Smooth muscle cell (in vitro differentiated cells): ENCODE measurements around the gene HLA-A. TPM values are rescaled to one million over a fixed set of nuclear protein-coding genes. Genes with fewer than 3 reads are reported as not detected.
A peak's percentile ranks its signal among the peaks of the same experiment; 100 is the strongest.

Source experiments
- DNase-seq: peaks from one replicate; lab custom pipeline; 2025; ENCODE audit not compliant: unreplicated experiment; lab: John Stamatoyannopoulos, UW
- H2AFZ ChIP-seq: fragments of 200-600 bp; sonication (generic); 2 replicates; pipeline ENCODE4 v1.6.0; 2016; ENCODE audit warnings: antibody characterized with exemption, low read depth, mild to moderate bottlenecking
- H3F3A ChIP-seq: fragments of 200-600 bp; sonication (generic); 2 replicates; pipeline ENCODE4 v1.6.0; 2017; ENCODE audit warnings: antibody characterized with exemption, low read depth
- H3K27ac ChIP-seq: fragments of 200-600 bp; sonication (generic); 2 replicates; pipeline ENCODE4 v1.5.1; 2016; ENCODE audit warnings: low read depth, mild to moderate bottlenecking
- H3K27me3 ChIP-seq: fragments of 200-600 bp; sonication (generic); 2 replicates; pipeline ENCODE4 v1.6.1; 2016; ENCODE audit warnings: low read depth, mild to moderate bottlenecking
- H3K36me3 ChIP-seq: fragments of 200-600 bp; sonication (generic); 2 replicates; pipeline ENCODE4 v1.5.1; 2016; ENCODE audit warnings: low read depth
- H3K4me1 ChIP-seq: fragments of 200-600 bp; sonication (generic); 2 replicates; pipeline ENCODE4 v1.5.1; 2016; ENCODE audit warnings: low read depth
- H3K4me2 ChIP-seq: fragments of 200-600 bp; sonication (generic); 2 replicates; pipeline ENCODE4 v1.6.0; 2016; ENCODE audit warnings: mild to moderate bottlenecking
- H3K4me3 ChIP-seq: fragments of 200-600 bp; sonication (generic); 2 replicates; pipeline ENCODE4 v1.5.1; 2016; ENCODE audit warnings: mild to moderate bottlenecking
- H3K79me2 ChIP-seq: fragments of 200-600 bp; sonication (generic); 2 replicates; pipeline ENCODE4 v1.6.0; 2016; ENCODE audit warnings: low read depth, mild to moderate bottlenecking
- H3K9ac ChIP-seq: fragments of 200-600 bp; sonication (generic); 2 replicates; pipeline ENCODE4 v1.6.0; 2016; ENCODE audit warnings: low read depth
- H3K9me3 ChIP-seq: fragments of 200-600 bp; sonication (generic); replicated peaks from 2 replicates; pipeline ENCODE4 v1.5.1; 2016; ENCODE audit warnings: low read depth
- H4K20me1 ChIP-seq: fragments of 200-600 bp; sonication (generic); 2 replicates; pipeline ENCODE4 v1.6.0; 2016; ENCODE audit warnings: low read depth
- CTCF ChIP-seq: fragments of 200-600 bp; sonication (generic); IDR thresholded peaks from 2 replicates; pipeline ENCODE4 v1.5.1; 2017; ENCODE audit warnings: borderline replicate concordance, mild to moderate bottlenecking, antibody characterized with exemption; ENCODE audit not compliant: insufficient read depth, poor library complexity, severe bottlenecking
- WGBS: methylation state at CpG from one replicate; pipeline ENCODE4 v1.1.7; 2016; ENCODE audit warnings: low lambda C conversion rate; 5-methylcytosine and 5-hydroxymethylcytosine counted together
- polyA plus RNA-seq: library from polyadenylated mRNA; unstranded; fragments of >200 nt; fragmentation: Nextera tagmentation; extraction: Ambion mirVana; gene quantifications from 2 replicates; pipeline ENCODE4 v1.2.1, GENCODE V29; 2016
- total RNA-seq: library from RNA; depleted of rRNA; stranded (reverse); fragments of >200 nt; gene quantifications from 2 replicates; pipeline ENCODE4 v1.2.3, GENCODE V29; 2014

HLA-A gene
- total and polyA plus RNA-seq, 2 experiments from 2014 or later, result 287 to 558 TPM

GRCh38 chr6:29943053-29943966, 978 bp downstream of the HLA-A start:
- DNase-seq, result no peak
- Histone ChIP-seq H3K27ac (no peak overlapping the region), H3K79me2 (no peaks in the 10 kb centered on the region), H3K9me3 (no peaks in the 10 kb centered on the region), H3K9ac (peak overlapping the region; percentile 93), H3K4me3 (peak overlapping the region; percentile 60), H3F3A (no peaks in the 10 kb centered on the region), H3K36me3 (no peaks in the 10 kb centered on the region), H3K4me2 (peak overlapping the region; percentile 90), H3K27me3 (no peaks in the 10 kb centered on the region), H4K20me1 (no peaks in the 10 kb centered on the region), H3K4me1 (no peaks in the 10 kb centered on the region), H2AFZ (no peak overlapping the region)
- TF ChIP-seq CTCF, result no peak
- 54% methylated on average over 47 of the region's 58 CpGs for WGBS

DNA sequence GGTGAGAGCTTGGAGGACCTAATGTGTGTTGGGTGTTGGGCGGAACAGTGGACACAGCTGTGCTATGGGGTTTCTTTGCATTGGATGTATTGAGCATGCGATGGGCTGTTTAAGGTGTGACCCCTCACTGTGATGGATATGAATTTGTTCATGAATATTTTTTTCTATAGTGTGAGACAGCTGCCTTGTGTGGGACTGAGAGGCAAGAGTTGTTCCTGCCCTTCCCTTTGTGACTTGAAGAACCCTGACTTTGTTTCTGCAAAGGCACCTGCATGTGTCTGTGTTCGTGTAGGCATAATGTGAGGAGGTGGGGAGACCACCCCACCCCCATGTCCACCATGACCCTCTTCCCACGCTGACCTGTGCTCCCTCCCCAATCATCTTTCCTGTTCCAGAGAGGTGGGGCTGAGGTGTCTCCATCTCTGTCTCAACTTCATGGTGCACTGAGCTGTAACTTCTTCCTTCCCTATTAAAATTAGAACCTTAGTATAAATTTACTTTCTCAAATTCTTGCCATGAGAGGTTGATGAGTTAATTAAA, 3.0 kb downstream of the HLA-A start:
- no peaks in the 10 kb centered on the region for H4K20me1 ChIP-seq
- TF ChIP-seq CTCF, result no peak

GRCh38 chr6:29946223-29947076, 4.1 kb downstream of the HLA-A start:
- H3K9me3 ChIP-seq, result no peaks in the 10 kb centered on the region
- no peak overlapping the region for H3K4me2 ChIP-seq
- H3K27me3 ChIP-seq, result no peaks in the 10 kb centered on the region
- no peak overlapping the region for H3K4me3 ChIP-seq
- H4K20me1 ChIP-seq, result no peaks in the 10 kb centered on the region
- H3K27ac ChIP-seq, result no peak overlapping the region
- no peak for TF ChIP-seq CTCF
- H3K79me2 ChIP-seq, result no peaks in the 10 kb centered on the region
- DNase-seq, result no peak
- H2AFZ ChIP-seq, result no peak overlapping the region
- no peaks in the 10 kb centered on the region for H3K4me1 ChIP-seq
- H3K36me3 ChIP-seq, result no peaks in the 10 kb centered on the region
- no peaks in the 10 kb centered on the region for H3F3A ChIP-seq
- no peak overlapping the region for H3K9ac ChIP-seq
- 85% methylated on average over 6 of the region's 6 CpGs for WGBS

More for the DNA sequence above, 3.0 kb downstream of the HLA-A start:
- no peak for DNase-seq
- no peaks in the 10 kb centered on the region for H3K79me2 ChIP-seq
- no peak overlapping the region for H3K9ac ChIP-seq
- no peaks in the 10 kb centered on the region for H3K27me3 ChIP-seq
- no peak overlapping the region for H3K4me3 ChIP-seq
- H3K4me1 ChIP-seq, result no peaks in the 10 kb centered on the region
- H3F3A ChIP-seq, result no peaks in the 10 kb centered on the region
- no peaks in the 10 kb centered on the region for H3K36me3 ChIP-seq
- no peaks in the 10 kb centered on the region for H3K9me3 ChIP-seq
- no peak overlapping the region for H3K27ac ChIP-seq
- 96% methylated on average over 4 of the region's 4 CpGs for WGBS
- no peak overlapping the region for H3K4me2 ChIP-seq
- no peak overlapping the region for H2AFZ ChIP-seq
